Right lobe of liver (tissue), 6 donors: ENCODE results near the gene PPP1R14C. TPM values are rescaled to one million over a fixed set of nuclear protein-coding genes. Genes with fewer than 3 reads are reported as not detected.

ENCODE experiments used
- ATAC-seq, 4 donors: fragments of 200-7000 bp; cut with Tn5 transposase; one replicate each; pipeline ENCODE4 v1.9.1; 2020; ENCODE audit warnings: mild to moderate bottlenecking in 4 of 4, moderate library complexity in 4 of 4
- DNase-seq, 3 donors: peaks; one replicate each; pipeline ENCODE4 v3.0.0-alpha.2; 2020
- H3K27ac ChIP-seq, 3 donors: fragments of 200-600 bp; one replicate each; pipeline ENCODE4 v1.8.0; 2022
- H3K27me3 ChIP-seq, 2 donors: fragments of 200-600 bp; one replicate each; pipeline ENCODE4 v1.8.0; 2022
- H3K36me3 ChIP-seq, 4 donors: fragments of 200-600 bp; sonication (generic) in 1 of 4; one replicate each; pipeline versions ENCODE4 v1.5.1 to v1.8.0; 2017 to 2022; ENCODE audit warnings: control low read depth in 1 of 4
- H3K4me1 ChIP-seq, 4 donors: fragments of 200-600 bp; sonication (generic) in 1 of 4; one replicate each; pipeline versions ENCODE4 v1.5.1 to v1.8.0; 2017 to 2022; ENCODE audit warnings: control low read depth in 1 of 4
- H3K4me3 ChIP-seq, 3 donors: fragments of 200-600 bp; one replicate each; pipeline ENCODE4 v1.8.0; 2022
- H3K9me3 ChIP-seq, 4 donors: fragments of 200-600 bp; sonication (generic) in 1 of 4; one replicate each; pipeline versions ENCODE4 v1.5.1 to v1.8.0; 2017 to 2022; ENCODE audit warnings: control low read depth in 1 of 4
- CTCF ChIP-seq, 4 donors: fragments of 200-600 bp in 3 of 4; fragments of 450-650 bp in 1 of 4; IDR thresholded peaks; one replicate each; pipeline versions ENCODE4 v1.5.1 to v1.8.0; 2016 to 2022; ENCODE audit warnings: antibody characterized with exemption in 4 of 4, mild to moderate bottlenecking in 2 of 4
- POLR2A ChIP-seq: fragments of 450-650 bp; IDR thresholded peaks from one replicate; pipeline ENCODE4 v1.6.1; 2017; ENCODE audit warnings: antibody characterized with exemption, mild to moderate bottlenecking
- WGBS: methylation state at CpG from one replicate; pipeline ENCODE4 v1.1.6; 2018; ENCODE audit warnings: low coverage, low lambda C conversion rate; ENCODE audit not compliant: insufficient coverage; ENCODE audit errors: missing lambda C conversion rate; 5-methylcytosine and 5-hydroxymethylcytosine counted together
- intact Hi-C, 2 donors: fragments of 100-400 bp; cut with DNase I; formaldehyde crosslinking; loops; one replicate each; pipeline versions ENCODE4 v1.11.2 to v1.14.1; 2022
- small RNA-seq, 2 experiments: library from RNA; depleted of rRNA; stranded (forward); fragments of <200 nt; gene quantifications; one replicate each; pipeline ENCODE3, GENCODE V24; 2016
- total RNA-seq, 6 experiments: library from RNA; depleted of rRNA in 2 of 6; stranded (reverse); fragments of >200 nt in 2 of 6; fragmentation: NEBNext Ultra II Directional in 3 of 6; extraction: Animal tissue kit (Norgen Biotek cat#: 25700) in 3 of 6; gene quantifications; one replicate each; pipeline versions ENCODE4 v1.1.0 to v1.2.4, GENCODE V29; 2016 to 2023
- donor health status: DM: no; HTN: yes; CAD: no.
- donor health status: DM: no; HTN: no; CAD: no.
- donor health status: DM: no; HTN: no; CAD: no.
- donor health status: DM: no; HTN: yes; CAD: no.
- donor health status: DM: no; HTN: yes; CAD: no.

The PPP1R14C gene
- total RNA-seq, 6 experiments from 2014 or later: not detected

GRCh38 chr6:150297327-150298029, 154.6 kb downstream of the PPP1R14C start:
- TF ChIP-seq POLR2A (no peak), CTCF (IDR thresholded peaks at IDR 0.05) (no peak)
- WGBS: 82% methylated on average over 3 of the region's 3 CpGs
- no peaks in the 10 kb centered on the region for H3K9me3 ChIP-seq
- H3K36me3 ChIP-seq: no peaks in the 10 kb centered on the region
- H3K27me3 ChIP-seq: no peaks in the 10 kb centered on the region
- no peak overlapping the region for H3K27ac ChIP-seq
- no peaks in the 10 kb centered on the region for H3K4me1 ChIP-seq
- H3K4me3 ChIP-seq: no peak overlapping the region
- intact Hi-C loops: no loop called here
- DNase-seq (no peak), ATAC-seq (no peak)

- intact Hi-C loops: no loop called here
- H3K4me1 ChIP-seq: no peaks in the 10 kb centered on the region
- no peak overlapping the region for H3K4me3 ChIP-seq
- H3K27me3 ChIP-seq: no peaks in the 10 kb centered on the region
- WGBS: 93% methylated on average over 2 of the region's 2 CpGs
- DNase-seq: no peak
- H3K27ac ChIP-seq: no peak overlapping the region
- H3K9me3 ChIP-seq: no peaks in the 10 kb centered on the region
- no peak for TF ChIP-seq POLR2A
- no peak for TF ChIP-seq CTCF (IDR thresholded peaks at IDR 0.05)
- no peak for ATAC-seq
- no peaks in the 10 kb centered on the region for H3K36me3 ChIP-seq
These were observed 155.2 kb downstream of the PPP1R14C start for GRCh38 chr6:150298030-150298380.

- TF ChIP-seq CTCF (IDR thresholded peaks at IDR 0.05): no peak
- no peak for TF ChIP-seq POLR2A
- Histone ChIP-seq H3K4me3 (no peak overlapping the region), H3K9me3 (no peaks in the 10 kb centered on the region), H3K36me3 (no peaks in the 10 kb centered on the region), H3K27me3 (no peaks in the 10 kb centered on the region), H3K27ac (no peak overlapping the region), H3K4me1 (no peaks in the 10 kb centered on the region)
- DNase-seq (no peak), ATAC-seq (no peak)
- 69% methylated on average over 1 of the region's 1 CpG for WGBS
- intact Hi-C loops: no loop called here
These were observed 155.8 kb downstream of the PPP1R14C start for GRCh38 chr6:150298676-150299075.

Small RNA genes lying within 50 kb of the gene (small RNA-seq; reads per million reads assigned to genes)
- gene RF01210: 0 reads per million in 2 experiments

Other genes with a start within 250 kb of the PPP1R14C start
- gene RAET1E, start 244.9 kb upstream of the PPP1R14C start, total RNA-seq: not detected
- gene RAET1G, start 219.9 kb upstream of the PPP1R14C start, total RNA-seq: not detected
- gene ULBP2, start 201.0 kb upstream of the PPP1R14C start, total RNA-seq: 1 to 10 TPM in 1 of 6 experiments, under 1 TPM in 5; 0.20 to 1.1 (median 0.26) TPM
- under 1 TPM in 5 of 6 experiments, not detected in 1; 0.07 to 0.43 (median 0.12) TPM for gene ULBP1, start 179.1 kb upstream of the PPP1R14C start, total RNA-seq
- gene RAET1L, start 117.5 kb upstream of the PPP1R14C start, total RNA-seq: not detected
- gene ULBP3, start 73.9 kb upstream of the PPP1R14C start, total RNA-seq: 1 to 10 TPM in 3 of 6 experiments, under 1 TPM in 3; 0.34 to 1.7 (median 0.89) TPM
- 10 to 100 TPM in 5 of 6 experiments, 1 to 10 TPM in 1; 5.8 to 21.6 (median 16.1) TPM for gene IYD, start 226.0 kb downstream of the PPP1R14C start, total RNA-seq